ENCODE results near the gene DIP2C. TPM values are rescaled to one million over a fixed set of nuclear protein-coding genes. Genes with fewer than 3 reads are reported as not detected.
"Not testable (repeated sequence)": the region's sequence is repeated elsewhere in the genome, so short reads cannot be mapped to it uniquely, and the experiment has no call there.

The DIP2C gene
- total RNA-seq, 1 experiment from 2014 or later: 11.0 TPM

DNA sequence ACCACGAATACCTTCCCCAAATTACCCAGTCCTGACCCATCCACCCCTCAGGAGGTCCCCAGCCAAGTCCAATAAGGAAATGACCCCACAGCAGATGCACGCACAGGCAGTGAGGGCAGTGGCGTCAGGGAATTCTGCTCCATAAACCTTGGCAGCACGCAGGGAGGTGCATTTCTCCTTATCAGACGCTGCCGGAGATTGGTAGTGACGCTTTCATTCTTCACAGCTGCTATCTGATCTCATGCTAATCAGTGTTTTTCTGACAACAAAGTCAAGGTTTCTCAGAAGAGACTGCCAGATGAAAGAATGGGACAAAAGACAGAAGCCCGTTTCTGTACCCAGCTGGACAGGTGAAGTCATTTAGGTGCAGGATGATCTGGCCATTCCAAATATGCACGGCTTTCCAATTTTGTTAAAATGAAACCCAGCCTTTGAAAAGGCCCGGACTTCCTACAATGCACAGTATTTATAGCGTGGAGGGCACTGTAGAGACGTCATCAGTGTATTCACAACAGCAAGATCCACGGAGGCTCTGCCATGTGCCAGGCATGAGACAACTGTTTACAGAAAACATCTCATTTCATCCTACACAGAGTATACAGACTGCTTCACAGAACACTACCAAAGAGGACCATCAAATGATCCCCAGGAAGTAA is 35.3 kb downstream of the DIP2C start:
- Mint-ChIP-seq H3K36me3 (no peaks in the 10 kb centered on the region), H3K27me3 (ENCODE audit: low read depth) (no peaks in the 10 kb centered on the region), H3K4me3 (no peak overlapping the region), H3K4me1 (peaks cover 18% of the 10 kb centered on the region), H3K9me3 (no peaks in the 10 kb centered on the region; the same call in 1 of the 2 replicates), H3K27ac (no peak overlapping the region)
- DNase-seq (ENCODE audit: low spot score): no peak
- ChIA-PET POLR2A (no interaction called here), CTCF (no interaction called here)
- no peak for ATAC-seq
- TF ChIP-seq, protein P1, sequence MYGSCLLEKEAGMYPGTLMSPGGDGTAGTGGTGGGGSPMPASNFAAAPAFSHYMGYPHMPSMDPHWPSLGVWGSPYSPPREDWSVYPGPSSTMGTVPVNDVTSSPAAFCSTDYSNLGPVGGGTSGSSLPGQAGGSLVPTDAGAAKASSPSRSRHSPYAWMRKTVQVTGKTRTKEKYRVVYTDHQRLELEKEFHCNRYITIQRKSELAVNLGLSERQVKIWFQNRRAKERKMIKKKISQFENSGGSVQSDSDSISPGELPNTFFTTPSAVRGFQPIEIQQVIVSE (CRISPR knock-in tag; IDR thresholded peaks at IDR 0.05; ENCODE audit: borderline replicate concordance): no peak
- TF ChIP-seq, protein P2, sequence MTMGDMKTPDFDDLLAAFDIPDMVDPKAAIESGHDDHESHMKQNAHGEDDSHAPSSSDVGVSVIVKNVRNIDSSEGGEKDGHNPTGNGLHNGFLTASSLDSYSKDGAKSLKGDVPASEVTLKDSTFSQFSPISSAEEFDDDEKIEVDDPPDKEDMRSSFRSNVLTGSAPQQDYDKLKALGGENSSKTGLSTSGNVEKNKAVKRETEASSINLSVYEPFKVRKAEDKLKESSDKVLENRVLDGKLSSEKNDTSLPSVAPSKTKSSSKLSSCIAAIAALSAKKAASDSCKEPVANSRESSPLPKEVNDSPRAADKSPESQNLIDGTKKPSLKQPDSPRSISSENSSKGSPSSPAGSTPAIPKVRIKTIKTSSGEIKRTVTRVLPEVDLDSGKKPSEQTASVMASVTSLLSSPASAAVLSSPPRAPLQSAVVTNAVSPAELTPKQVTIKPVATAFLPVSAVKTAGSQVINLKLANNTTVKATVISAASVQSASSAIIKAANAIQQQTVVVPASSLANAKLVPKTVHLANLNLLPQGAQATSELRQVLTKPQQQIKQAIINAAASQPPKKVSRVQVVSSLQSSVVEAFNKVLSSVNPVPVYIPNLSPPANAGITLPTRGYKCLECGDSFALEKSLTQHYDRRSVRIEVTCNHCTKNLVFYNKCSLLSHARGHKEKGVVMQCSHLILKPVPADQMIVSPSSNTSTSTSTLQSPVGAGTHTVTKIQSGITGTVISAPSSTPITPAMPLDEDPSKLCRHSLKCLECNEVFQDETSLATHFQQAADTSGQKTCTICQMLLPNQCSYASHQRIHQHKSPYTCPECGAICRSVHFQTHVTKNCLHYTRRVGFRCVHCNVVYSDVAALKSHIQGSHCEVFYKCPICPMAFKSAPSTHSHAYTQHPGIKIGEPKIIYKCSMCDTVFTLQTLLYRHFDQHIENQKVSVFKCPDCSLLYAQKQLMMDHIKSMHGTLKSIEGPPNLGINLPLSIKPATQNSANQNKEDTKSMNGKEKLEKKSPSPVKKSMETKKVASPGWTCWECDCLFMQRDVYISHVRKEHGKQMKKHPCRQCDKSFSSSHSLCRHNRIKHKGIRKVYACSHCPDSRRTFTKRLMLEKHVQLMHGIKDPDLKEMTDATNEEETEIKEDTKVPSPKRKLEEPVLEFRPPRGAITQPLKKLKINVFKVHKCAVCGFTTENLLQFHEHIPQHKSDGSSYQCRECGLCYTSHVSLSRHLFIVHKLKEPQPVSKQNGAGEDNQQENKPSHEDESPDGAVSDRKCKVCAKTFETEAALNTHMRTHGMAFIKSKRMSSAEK (CRISPR knock-in tag; IDR thresholded peaks at IDR 0.05; ENCODE audit: borderline replicate concordance): no peak

DNA sequence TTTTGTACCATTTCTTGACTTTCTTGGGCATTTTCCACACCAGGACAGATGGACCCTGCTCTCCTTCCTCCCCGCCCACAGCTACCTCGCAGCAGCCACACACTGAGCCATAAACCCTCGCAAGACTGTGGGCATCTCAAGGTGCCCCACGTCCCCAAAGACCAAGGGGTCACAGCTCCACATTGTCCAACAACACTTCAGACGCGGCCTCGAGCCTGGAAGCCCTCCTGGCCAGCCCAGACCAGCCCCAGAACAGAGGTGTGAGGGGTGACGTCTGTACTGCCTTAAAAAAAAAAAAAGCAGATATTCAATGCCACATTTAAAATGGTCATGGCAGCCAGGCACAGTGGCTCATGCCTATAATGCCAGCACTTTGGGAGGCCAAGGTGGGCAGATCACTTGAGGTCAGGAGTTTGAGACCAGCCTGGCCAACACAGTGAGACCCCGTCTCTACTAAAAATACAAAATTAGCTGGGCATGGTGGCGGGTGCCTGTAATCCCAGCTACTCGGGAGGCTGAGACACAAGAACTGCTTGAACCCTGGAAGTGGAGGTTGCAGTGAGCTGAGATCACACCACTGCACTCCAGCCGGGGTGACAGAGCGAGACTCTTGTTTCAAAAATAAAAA is 36.5 kb downstream of the DIP2C start:
- Mint-ChIP-seq H3K4me1 (peaks cover 18% of the 10 kb centered on the region), H3K27ac (peak overlapping the region; percentile 58; the same call in 1 of the 2 replicates)
- not testable (repeated sequence) for DNase-seq (ENCODE audit: low spot score); ATAC-seq; H3K36me3 Mint-ChIP-seq; H3K9me3 Mint-ChIP-seq; H3K27me3 Mint-ChIP-seq (ENCODE audit: low read depth); H3K4me3 Mint-ChIP-seq
- ChIA-PET CTCF (interaction anchor here (0.8 kb wide), 1 partner anchor 136 kb away, joined by 3 read pairs; no protein-coding TSS in a partner anchor), POLR2A (interaction anchor here (1.2 kb wide), 1 partner anchor 8 kb away, joined by 3 read pairs; no protein-coding TSS in a partner anchor)
- TF ChIP-seq ZNF121 (CRISPR knock-in tag; IDR thresholded peaks at IDR 0.05): peak; percentile 72

DNA sequence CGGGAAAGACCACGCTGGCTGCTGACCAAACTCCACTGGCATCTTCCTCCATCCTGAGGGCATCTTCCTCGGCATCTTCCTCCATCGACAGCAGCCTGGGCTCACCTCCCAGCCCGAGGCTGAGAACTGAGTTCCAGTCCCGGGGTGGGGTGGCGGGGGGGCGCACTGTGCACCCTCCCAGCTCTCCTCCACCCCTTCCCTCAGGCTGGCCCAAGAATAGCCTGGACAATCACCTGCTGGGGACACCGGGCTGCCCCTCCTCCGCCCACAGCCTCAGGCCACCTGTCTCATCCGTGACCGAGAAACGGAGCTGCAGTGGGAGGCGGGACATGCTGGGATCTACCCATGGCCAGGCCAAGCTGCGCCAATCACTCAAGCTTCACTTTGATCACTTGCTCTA is 37.2 kb downstream of the DIP2C start:
- H3K36me3 Mint-ChIP-seq: no peaks in the 10 kb centered on the region
- no peaks in the 10 kb centered on the region for H3K9me3 Mint-ChIP-seq
- no peak overlapping the region for H3K27ac Mint-ChIP-seq
- ChIA-PET POLR2A (interaction anchor here (0.5 kb wide), 1 partner anchor 318 kb away, joined by 3 read pairs; no protein-coding TSS in a partner anchor), CTCF (interaction anchor here (0.8 kb wide), 1 partner anchor 136 kb away, joined by 3 read pairs; no protein-coding TSS in a partner anchor)
- DNase-seq (ENCODE audit: low spot score): no peak
- ATAC-seq: no peak; the same call in 1 of the 2 replicates
- H3K4me3 Mint-ChIP-seq: no peak overlapping the region
- H3K4me1 Mint-ChIP-seq: peaks cover 18% of the 10 kb centered on the region
- no peaks in the 10 kb centered on the region for H3K27me3 Mint-ChIP-seq (ENCODE audit: low read depth)
- TF ChIP-seq, protein P3, sequence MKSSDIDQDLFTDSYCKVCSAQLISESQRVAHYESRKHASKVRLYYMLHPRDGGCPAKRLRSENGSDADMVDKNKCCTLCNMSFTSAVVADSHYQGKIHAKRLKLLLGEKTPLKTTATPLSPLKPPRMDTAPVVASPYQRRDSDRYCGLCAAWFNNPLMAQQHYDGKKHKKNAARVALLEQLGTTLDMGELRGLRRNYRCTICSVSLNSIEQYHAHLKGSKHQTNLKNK (CRISPR knock-in tag; IDR thresholded peaks at IDR 0.05): no peak
- TF ChIP-seq RORB (CRISPR knock-in tag; IDR thresholded peaks at IDR 0.05) (no peak), JUN (CRISPR knock-in tag; IDR thresholded peaks at IDR 0.05) (no peak), RELA (CRISPR knock-in tag; IDR thresholded peaks at IDR 0.05; ENCODE audit: borderline replicate concordance) (no peak), ZNF423 (CRISPR knock-in tag; IDR thresholded peaks at IDR 0.05) (no peak), ZNF138 (CRISPR knock-in tag; conservative IDR thresholded peaks at IDR 0.05) (no peak), CREM (CRISPR knock-in tag; IDR thresholded peaks at IDR 0.05) (no peak)
- TF ChIP-seq, protein P4, sequence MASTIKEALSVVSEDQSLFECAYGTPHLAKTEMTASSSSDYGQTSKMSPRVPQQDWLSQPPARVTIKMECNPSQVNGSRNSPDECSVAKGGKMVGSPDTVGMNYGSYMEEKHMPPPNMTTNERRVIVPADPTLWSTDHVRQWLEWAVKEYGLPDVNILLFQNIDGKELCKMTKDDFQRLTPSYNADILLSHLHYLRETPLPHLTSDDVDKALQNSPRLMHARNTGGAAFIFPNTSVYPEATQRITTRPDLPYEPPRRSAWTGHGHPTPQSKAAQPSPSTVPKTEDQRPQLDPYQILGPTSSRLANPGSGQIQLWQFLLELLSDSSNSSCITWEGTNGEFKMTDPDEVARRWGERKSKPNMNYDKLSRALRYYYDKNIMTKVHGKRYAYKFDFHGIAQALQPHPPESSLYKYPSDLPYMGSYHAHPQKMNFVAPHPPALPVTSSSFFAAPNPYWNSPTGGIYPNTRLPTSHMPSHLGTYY (CRISPR knock-in tag; IDR thresholded peaks at IDR 0.05): no peak
- TF ChIP-seq, protein P5, sequence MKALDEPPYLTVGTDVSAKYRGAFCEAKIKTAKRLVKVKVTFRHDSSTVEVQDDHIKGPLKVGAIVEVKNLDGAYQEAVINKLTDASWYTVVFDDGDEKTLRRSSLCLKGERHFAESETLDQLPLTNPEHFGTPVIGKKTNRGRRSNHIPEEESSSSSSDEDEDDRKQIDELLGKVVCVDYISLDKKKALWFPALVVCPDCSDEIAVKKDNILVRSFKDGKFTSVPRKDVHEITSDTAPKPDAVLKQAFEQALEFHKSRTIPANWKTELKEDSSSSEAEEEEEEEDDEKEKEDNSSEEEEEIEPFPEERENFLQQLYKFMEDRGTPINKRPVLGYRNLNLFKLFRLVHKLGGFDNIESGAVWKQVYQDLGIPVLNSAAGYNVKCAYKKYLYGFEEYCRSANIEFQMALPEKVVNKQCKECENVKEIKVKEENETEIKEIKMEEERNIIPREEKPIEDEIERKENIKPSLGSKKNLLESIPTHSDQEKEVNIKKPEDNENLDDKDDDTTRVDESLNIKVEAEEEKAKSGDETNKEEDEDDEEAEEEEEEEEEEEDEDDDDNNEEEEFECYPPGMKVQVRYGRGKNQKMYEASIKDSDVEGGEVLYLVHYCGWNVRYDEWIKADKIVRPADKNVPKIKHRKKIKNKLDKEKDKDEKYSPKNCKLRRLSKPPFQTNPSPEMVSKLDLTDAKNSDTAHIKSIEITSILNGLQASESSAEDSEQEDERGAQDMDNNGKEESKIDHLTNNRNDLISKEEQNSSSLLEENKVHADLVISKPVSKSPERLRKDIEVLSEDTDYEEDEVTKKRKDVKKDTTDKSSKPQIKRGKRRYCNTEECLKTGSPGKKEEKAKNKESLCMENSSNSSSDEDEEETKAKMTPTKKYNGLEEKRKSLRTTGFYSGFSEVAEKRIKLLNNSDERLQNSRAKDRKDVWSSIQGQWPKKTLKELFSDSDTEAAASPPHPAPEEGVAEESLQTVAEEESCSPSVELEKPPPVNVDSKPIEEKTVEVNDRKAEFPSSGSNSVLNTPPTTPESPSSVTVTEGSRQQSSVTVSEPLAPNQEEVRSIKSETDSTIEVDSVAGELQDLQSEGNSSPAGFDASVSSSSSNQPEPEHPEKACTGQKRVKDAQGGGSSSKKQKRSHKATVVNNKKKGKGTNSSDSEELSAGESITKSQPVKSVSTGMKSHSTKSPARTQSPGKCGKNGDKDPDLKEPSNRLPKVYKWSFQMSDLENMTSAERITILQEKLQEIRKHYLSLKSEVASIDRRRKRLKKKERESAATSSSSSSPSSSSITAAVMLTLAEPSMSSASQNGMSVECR (CRISPR knock-in tag; IDR thresholded peaks at IDR 0.05; ENCODE audit: borderline replicate concordance): no peak
- TF ChIP-seq, protein P6, sequence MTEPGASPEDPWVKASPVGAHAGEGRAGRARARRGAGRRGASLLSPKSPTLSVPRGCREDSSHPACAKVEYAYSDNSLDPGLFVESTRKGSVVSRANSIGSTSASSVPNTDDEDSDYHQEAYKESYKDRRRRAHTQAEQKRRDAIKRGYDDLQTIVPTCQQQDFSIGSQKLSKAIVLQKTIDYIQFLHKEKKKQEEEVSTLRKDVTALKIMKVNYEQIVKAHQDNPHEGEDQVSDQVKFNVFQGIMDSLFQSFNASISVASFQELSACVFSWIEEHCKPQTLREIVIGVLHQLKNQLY (CRISPR knock-in tag; IDR thresholded peaks at IDR 0.05): no peak
- TF ChIP-seq, protein P7, sequence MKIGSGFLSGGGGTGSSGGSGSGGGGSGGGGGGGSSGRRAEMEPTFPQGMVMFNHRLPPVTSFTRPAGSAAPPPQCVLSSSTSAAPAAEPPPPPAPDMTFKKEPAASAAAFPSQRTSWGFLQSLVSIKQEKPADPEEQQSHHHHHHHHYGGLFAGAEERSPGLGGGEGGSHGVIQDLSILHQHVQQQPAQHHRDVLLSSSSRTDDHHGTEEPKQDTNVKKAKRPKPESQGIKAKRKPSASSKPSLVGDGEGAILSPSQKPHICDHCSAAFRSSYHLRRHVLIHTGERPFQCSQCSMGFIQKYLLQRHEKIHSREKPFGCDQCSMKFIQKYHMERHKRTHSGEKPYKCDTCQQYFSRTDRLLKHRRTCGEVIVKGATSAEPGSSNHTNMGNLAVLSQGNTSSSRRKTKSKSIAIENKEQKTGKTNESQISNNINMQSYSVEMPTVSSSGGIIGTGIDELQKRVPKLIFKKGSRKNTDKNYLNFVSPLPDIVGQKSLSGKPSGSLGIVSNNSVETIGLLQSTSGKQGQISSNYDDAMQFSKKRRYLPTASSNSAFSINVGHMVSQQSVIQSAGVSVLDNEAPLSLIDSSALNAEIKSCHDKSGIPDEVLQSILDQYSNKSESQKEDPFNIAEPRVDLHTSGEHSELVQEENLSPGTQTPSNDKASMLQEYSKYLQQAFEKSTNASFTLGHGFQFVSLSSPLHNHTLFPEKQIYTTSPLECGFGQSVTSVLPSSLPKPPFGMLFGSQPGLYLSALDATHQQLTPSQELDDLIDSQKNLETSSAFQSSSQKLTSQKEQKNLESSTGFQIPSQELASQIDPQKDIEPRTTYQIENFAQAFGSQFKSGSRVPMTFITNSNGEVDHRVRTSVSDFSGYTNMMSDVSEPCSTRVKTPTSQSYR (CRISPR knock-in tag; IDR thresholded peaks at IDR 0.05): no peak

Measured in WTC11 (cell line).